Right atrium auricular region (tissue), 2 donors: ENCODE data around the gene NRCAM. TPM values are rescaled to one million over a fixed set of nuclear protein-coding genes. Genes with fewer than 3 reads are reported as not detected.

Source experiments
- DNase-seq: peaks from one replicate; pipeline ENCODE4 v3.0.0-alpha.2; 2019; ENCODE audit warnings: low spot score
- H3K27ac ChIP-seq, 2 donors: fragments of 200-600 bp; sonication (generic); 1 replicate in 1 of 2; 2 replicates in 1 of 2; pipeline ENCODE4 v1.5.1; 2016 to 2019
- H3K27me3 ChIP-seq, 2 donors: fragments of 200-600 bp; sonication (generic); one replicate each; pipeline versions ENCODE4 v1.5.1 to v1.6.0; 2017 to 2019
- H3K36me3 ChIP-seq: fragments of 200-600 bp; sonication (generic); one replicate; pipeline ENCODE4 v1.5.1; 2016
- H3K4me1 ChIP-seq, 2 donors: fragments of 200-600 bp; sonication (generic); one replicate each; pipeline versions ENCODE4 v1.5.1 to v1.6.0; 2017 to 2019
- H3K4me3 ChIP-seq, 2 donors: fragments of 200-600 bp; sonication (generic); 1 replicate in 1 of 2; 2 replicates in 1 of 2; pipeline ENCODE4 v1.5.1; 2017 to 2019; ENCODE audit warnings: mild to moderate bottlenecking in 1 of 2, moderate library complexity in 1 of 2
- H3K9me3 ChIP-seq, 2 donors: fragments of 200-600 bp; sonication (generic); one replicate each; pipeline ENCODE4 v1.5.1; 2019
- total RNA-seq, 2 donors: library from RNA; depleted of rRNA; stranded (reverse); fragments of >200 nt; gene quantifications; one replicate each; pipeline ENCODE4 v1.1.0, GENCODE V29; 2016
- TF ChIP-seq, protein P1 (sequence below), 2 donors: fragments of 200-600 bp; sonication (generic); IDR thresholded peaks; one replicate each; pipeline ENCODE4 v1.5.1; 2019; ENCODE audit warnings: antibody characterized with exemption in 2 of 2

NRCAM gene
- total RNA-seq, 2 donors from 2014 or later: 0.63 to 0.93 TPM

DNA sequence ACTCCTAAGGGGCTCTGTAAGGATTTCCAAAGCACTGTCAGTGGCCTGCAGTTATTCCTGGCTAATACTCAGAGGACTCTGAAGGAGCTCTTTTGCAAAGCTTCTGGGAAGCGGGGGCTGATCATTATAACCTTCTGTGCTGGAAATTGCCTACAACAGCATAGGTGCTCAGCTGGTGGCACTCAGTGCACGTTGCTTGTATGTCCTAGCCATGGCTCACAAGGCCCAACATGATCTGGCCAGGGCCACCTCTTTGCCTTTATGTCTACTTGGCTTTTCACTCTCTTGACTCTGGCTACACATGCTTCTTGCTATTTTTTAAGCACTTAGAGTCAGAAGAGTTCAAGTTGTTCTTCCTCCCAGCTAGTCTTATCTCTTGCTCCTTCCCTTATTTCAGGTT is 343.6 kb downstream of the NRCAM start:
- Histone ChIP-seq H3K4me3 (no peak overlapping the region), H3K27me3 (no peaks in the 10 kb centered on the region), H3K27ac (no peak overlapping the region), H3K4me1 (no peaks in the 10 kb centered on the region), H3K9me3 (no peaks in the 10 kb centered on the region), H3K36me3 (no peaks in the 10 kb centered on the region)
- no peak for DNase-seq
- TF ChIP-seq, protein P1, sequence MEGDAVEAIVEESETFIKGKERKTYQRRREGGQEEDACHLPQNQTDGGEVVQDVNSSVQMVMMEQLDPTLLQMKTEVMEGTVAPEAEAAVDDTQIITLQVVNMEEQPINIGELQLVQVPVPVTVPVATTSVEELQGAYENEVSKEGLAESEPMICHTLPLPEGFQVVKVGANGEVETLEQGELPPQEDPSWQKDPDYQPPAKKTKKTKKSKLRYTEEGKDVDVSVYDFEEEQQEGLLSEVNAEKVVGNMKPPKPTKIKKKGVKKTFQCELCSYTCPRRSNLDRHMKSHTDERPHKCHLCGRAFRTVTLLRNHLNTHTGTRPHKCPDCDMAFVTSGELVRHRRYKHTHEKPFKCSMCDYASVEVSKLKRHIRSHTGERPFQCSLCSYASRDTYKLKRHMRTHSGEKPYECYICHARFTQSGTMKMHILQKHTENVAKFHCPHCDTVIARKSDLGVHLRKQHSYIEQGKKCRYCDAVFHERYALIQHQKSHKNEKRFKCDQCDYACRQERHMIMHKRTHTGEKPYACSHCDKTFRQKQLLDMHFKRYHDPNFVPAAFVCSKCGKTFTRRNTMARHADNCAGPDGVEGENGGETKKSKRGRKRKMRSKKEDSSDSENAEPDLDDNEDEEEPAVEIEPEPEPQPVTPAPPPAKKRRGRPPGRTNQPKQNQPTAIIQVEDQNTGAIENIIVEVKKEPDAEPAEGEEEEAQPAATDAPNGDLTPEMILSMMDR (IDR thresholded peaks at IDR 0.05): no peak

DNA sequence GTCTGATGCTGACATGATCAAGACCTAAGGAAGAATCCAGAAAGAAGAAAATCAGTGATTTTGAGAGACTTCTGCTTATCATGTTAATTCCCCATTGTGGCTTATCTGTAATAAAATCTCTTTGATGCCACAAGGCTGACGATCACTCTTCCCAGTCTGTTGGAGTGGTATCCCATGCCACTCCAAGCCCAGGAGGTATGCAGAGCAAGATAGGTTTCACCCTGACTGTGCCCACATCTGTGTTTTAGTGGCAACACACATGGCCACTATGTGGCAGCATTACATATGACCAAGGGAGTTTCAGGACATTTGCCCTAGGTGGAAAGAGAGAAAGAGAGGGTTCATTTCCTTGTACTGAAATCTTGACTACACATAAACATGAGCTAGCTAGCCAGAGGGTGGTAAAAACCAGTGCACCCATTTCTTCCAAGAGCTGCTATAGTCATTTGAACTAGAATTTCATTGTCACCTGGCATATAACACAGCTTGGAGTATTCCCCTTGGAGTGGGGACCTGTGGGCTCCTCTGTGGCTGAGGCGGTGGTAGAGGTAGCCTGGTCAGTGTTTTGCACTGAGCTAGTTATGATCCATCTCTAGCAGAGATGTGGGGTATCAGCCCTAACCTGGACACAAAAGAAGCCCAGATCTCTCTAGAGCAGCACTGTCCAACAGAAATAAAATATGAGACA is 346.9 kb downstream of the NRCAM start:
- TF ChIP-seq, protein P1 (IDR thresholded peaks at IDR 0.05): peak in 1 of 2 donors; percentile 47
- H3K36me3 ChIP-seq: no peaks in the 10 kb centered on the region
- no peaks in the 10 kb centered on the region for H3K27me3 ChIP-seq
- H3K27ac ChIP-seq: no peak overlapping the region
- no peaks in the 10 kb centered on the region for H3K9me3 ChIP-seq
- DNase-seq: no peak
- H3K4me1 ChIP-seq: no peaks in the 10 kb centered on the region
- no peak overlapping the region for H3K4me3 ChIP-seq

DNA sequence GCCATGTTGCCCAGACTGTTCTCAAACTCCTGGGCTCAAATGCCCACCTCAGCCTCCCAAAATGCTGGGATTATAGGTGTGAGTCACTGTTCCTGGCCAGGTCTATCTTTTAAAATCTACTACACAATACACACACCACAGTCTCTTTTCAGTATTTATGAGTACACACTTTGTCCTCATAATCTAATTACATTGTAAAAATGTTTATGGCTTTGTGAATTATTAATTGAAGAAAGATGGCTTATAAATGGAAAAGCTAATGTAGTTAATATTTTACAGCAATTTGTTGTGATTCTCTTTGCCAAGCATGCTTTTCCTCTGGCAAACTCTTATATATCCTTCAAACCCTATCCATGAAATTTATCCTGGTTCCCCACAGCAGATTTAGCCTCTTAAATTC is 348.1 kb downstream of the NRCAM start:
- H3K36me3 ChIP-seq: no peaks in the 10 kb centered on the region
- no peak overlapping the region for H3K4me3 ChIP-seq
- DNase-seq: no peak
- no peaks in the 10 kb centered on the region for H3K27me3 ChIP-seq
- H3K9me3 ChIP-seq: no peaks in the 10 kb centered on the region
- H3K4me1 ChIP-seq: no peaks in the 10 kb centered on the region
- H3K27ac ChIP-seq: no peak overlapping the region
- TF ChIP-seq, protein P1 (IDR thresholded peaks at IDR 0.05): no peak

DNA sequence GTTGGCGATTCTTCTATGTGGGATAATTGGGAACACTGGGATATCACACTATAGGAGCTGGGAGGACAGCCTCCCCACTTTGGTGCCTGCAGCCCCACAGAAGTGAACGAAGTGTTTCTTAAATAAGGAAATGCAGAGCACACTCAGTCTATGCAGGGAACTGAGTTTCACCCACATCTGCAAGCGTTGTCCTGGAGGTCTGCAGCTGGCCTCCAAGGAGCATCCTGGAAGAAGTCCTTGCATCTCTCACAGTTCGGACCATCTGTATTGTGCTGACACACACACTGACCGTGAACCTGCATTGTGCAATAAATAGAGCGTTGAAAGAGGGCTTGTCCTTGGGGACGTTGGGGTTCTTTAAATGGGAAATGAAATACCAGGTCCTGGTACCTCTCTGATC is 351.9 kb downstream of the NRCAM start:
- no peaks in the 10 kb centered on the region for H3K36me3 ChIP-seq
- H3K4me3 ChIP-seq: no peak overlapping the region
- TF ChIP-seq, protein P1 (IDR thresholded peaks at IDR 0.05): no peak
- H3K27ac ChIP-seq: no peak overlapping the region
- H3K9me3 ChIP-seq: no peaks in the 10 kb centered on the region
- H3K27me3 ChIP-seq: no peaks in the 10 kb centered on the region
- H3K4me1 ChIP-seq: no peaks in the 10 kb centered on the region
- no peak for DNase-seq

DNA sequence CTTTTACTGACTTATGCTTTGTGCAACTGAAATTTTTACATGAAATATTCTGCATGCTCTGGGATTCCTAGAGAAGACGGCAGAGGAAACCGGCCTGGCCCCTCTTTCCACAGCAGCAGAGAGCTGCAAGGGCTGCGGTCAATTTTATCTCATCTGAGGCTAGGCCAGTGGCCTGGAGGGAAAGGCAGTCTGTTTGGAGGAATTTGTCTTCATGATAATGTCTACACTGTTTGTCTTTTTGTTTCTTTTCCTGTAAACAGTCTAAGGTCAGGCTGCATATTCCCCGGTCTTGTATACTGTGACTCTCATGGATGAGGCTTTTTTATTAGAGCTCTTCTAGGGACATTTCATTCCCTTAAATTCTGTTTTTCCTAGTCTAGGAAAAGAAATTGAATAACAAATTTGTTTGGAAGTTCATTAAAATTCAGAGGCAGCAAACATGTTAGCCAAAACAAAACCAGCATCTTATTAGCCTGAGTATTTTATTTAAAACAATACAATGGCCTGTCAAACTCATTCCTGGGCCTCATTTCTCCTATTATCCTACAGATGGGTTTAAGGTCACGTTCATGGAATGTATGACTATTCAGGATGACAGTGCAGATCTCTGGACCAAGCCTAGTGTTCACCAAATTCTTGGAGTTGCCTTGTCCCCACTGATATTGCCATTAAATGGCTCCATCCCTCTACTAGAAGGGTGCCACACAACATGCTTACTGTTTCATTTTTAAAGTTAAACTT is 352.5 kb downstream of the NRCAM start:
- no peaks in the 10 kb centered on the region for H3K9me3 ChIP-seq
- TF ChIP-seq, protein P1 (IDR thresholded peaks at IDR 0.05): no peak
- no peaks in the 10 kb centered on the region for H3K36me3 ChIP-seq
- H3K27me3 ChIP-seq: no peaks in the 10 kb centered on the region
- no peak overlapping the region for H3K27ac ChIP-seq
- H3K4me1 ChIP-seq: no peaks in the 10 kb centered on the region
- H3K4me3 ChIP-seq: no peak overlapping the region
- no peak for DNase-seq
